Lung (tissue), 12 donors: ENCODE data around the gene CACNA1H. TPM values are rescaled to one million over a fixed set of nuclear protein-coding genes. Genes with fewer than 3 reads are reported as not detected.

Source experiments
- ATAC-seq: fragments of 200-7000 bp; cut with Tn5 transposase; one replicate; pipeline ENCODE4 v1.9.1; 2020; ENCODE audit warnings: moderate number of reproducible peaks; ENCODE audit not compliant: insufficient read depth, low FRiP score
- DNase-seq, 3 donors: peaks; one replicate each; pipeline ENCODE4 v3.0.0-alpha.2; 2013 to 2017
- H3K27ac ChIP-seq, 2 donors: one replicate each; pipeline ENCODE4 v1.5.1; 2013; ENCODE audit warnings: mild to moderate bottlenecking in 2 of 2, moderate library complexity in 2 of 2, control low read depth in 1 of 2, inconsistent platforms in 1 of 2, low read depth in 1 of 2, low read length in 1 of 2
- H3K27me3 ChIP-seq, 3 donors: one replicate each; pipeline ENCODE4 v1.5.1; 2013; ENCODE audit warnings: low read length in 2 of 3; ENCODE audit not compliant: control insufficient read depth in 3 of 3, insufficient read depth in 3 of 3
- H3K36me3 ChIP-seq, 4 donors: one replicate each; pipeline ENCODE4 v1.5.1; 2013; ENCODE audit warnings: low read length in 4 of 4, mild to moderate bottlenecking in 1 of 4, moderate library complexity in 1 of 4; ENCODE audit not compliant: control insufficient read depth in 4 of 4, insufficient read depth in 4 of 4
- H3K4me1 ChIP-seq, 5 donors: one replicate each; pipeline ENCODE4 v1.5.1; 2013; ENCODE audit warnings: low read length in 5 of 5, mild to moderate bottlenecking in 2 of 5, moderate library complexity in 1 of 5; ENCODE audit not compliant: control insufficient read depth in 5 of 5, insufficient read depth in 5 of 5
- H3K4me3 ChIP-seq: one replicate; pipeline ENCODE4 v1.5.1; 2013; ENCODE audit warnings: mild to moderate bottlenecking, control low read depth, moderate library complexity
- H3K9ac ChIP-seq, 2 donors: one replicate each; pipeline ENCODE4 v1.5.1; 2013; ENCODE audit warnings: low read length in 2 of 2, control low read depth in 1 of 2; ENCODE audit not compliant: insufficient read depth in 1 of 2
- H3K9me3 ChIP-seq, 4 donors: one replicate each; pipeline ENCODE4 v1.5.1; 2013; ENCODE audit warnings: low read length in 3 of 4, mild to moderate bottlenecking in 1 of 4, moderate library complexity in 1 of 4; ENCODE audit not compliant: control insufficient read depth in 4 of 4, insufficient read depth in 3 of 4
- WGBS, 2 donors: extraction: QIAGEN DNeasy Blood & Tissue Kit; methylation state at CpG; one replicate each; pipeline ENCODE4 v1.1.7; 2013; 5-methylcytosine and 5-hydroxymethylcytosine counted together
- polyA plus RNA-seq, 2 donors: library from polyadenylated mRNA; stranded (reverse); fragments of 200-250 nt; gene quantifications; one replicate each; pipeline ENCODE4 v1.2.1, GENCODE V29; 2013
- total RNA-seq, 2 donors: library from RNA; depleted of rRNA in 1 of 2; stranded (reverse); fragments of >200 nt in 1 of 2; gene quantifications; one replicate each; pipeline ENCODE4 v1.2.1, GENCODE V29; 2014 to 2021
- TF ChIP-seq, protein P1 (sequence below): IDR thresholded peaks from 2 replicates; pipeline ENCODE4 v1.5.1; 2012; ENCODE audit warnings: mild to moderate bottlenecking; ENCODE audit errors: control extremely low read depth, extremely low read depth
- donor health status: control.
- donor health status: control.
- donor health status: Bipolar disorder and iron deficiency.
- donor health status: healthy.
- donor health status: DM: yes; HTN: yes; CAD: no.

CACNA1H gene
- total and polyA plus RNA-seq, 4 donors: 5.0 to 10.3 (median 6.7) TPM

DNA sequence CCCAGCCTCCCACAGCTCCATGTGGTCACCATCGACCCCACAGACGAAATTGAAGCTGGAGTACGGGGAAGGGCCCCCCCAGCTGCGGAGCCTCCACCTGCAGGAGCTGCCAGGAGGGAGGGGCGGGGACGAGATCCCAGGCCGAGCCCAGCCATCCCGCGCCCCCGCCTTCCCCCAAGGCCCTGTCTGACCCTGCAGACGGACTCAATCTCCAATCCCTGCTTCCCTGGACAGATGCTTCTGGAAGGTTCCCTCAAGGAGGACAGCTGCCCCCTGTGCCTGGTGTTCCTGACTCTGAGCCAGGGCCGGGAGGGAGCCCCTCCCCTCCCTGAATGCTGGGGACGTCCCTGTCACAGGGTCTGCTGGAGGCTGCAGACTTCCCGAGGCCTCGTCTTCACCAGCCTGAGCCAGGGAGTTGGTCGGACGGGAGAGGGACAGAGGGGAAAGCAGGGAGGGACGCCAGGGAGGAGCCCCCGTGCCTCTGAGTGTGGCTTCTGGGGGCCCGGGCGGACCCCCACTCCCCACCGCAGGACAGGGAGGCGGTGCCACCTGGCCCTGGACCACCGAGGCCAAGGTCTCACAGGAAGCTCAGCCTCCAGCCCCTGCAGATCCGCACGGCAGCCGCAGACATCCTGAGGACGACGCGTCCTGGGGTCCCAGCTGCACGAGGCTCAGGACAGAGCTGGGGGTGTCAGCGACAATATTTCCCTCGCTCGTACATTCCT is 35.6 kb upstream of the CACNA1H start:
- Histone ChIP-seq H3K9me3 (no peaks in the 10 kb centered on the region), H3K4me1 (no peaks in the 10 kb centered on the region), H3K9ac (no peak overlapping the region), H3K27me3 (peaks cover 0 to 19% (median 3%) of the 10 kb centered on the region in 3 donors), H3K4me3 (no peak overlapping the region), H3K27ac (no peak overlapping the region), H3K36me3 (no peaks in the 10 kb centered on the region)
- DNase-seq (no peak), ATAC-seq (no peak)
- WGBS, 2 donors: 54 to 64% methylated on average over 34 of the region's 34 CpGs
- TF ChIP-seq, protein P1, sequence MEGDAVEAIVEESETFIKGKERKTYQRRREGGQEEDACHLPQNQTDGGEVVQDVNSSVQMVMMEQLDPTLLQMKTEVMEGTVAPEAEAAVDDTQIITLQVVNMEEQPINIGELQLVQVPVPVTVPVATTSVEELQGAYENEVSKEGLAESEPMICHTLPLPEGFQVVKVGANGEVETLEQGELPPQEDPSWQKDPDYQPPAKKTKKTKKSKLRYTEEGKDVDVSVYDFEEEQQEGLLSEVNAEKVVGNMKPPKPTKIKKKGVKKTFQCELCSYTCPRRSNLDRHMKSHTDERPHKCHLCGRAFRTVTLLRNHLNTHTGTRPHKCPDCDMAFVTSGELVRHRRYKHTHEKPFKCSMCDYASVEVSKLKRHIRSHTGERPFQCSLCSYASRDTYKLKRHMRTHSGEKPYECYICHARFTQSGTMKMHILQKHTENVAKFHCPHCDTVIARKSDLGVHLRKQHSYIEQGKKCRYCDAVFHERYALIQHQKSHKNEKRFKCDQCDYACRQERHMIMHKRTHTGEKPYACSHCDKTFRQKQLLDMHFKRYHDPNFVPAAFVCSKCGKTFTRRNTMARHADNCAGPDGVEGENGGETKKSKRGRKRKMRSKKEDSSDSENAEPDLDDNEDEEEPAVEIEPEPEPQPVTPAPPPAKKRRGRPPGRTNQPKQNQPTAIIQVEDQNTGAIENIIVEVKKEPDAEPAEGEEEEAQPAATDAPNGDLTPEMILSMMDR: no peak

DNA sequence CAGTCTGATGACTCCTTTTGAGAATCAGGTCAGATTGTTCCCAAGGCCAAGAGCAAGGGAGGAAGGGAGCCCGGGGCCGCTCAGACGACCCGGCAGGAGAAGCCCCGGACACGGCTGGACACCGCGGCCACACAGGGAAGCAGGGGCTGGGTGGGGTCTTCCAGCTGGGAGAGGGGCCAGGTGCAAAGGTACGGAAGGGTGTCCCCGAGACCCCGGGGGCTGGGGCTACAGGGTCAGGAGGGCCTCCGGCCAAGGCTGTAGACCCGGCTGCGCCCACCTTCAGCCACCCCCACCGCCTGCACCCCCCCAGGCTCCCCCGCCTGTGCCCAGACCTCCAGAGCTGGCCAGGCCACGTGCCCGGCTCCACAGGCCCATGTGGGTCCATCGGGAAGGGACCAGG is 35.0 kb upstream of the CACNA1H start:
- no peak for ATAC-seq
- TF ChIP-seq, protein P1: no peak
- no peak overlapping the region for H3K4me3 ChIP-seq
- peaks cover 0 to 20% (median 3%) of the 10 kb centered on the region in 3 donors for H3K27me3 ChIP-seq
- no peak for DNase-seq
- no peak overlapping the region for H3K9ac ChIP-seq
- no peaks in the 10 kb centered on the region for H3K9me3 ChIP-seq
- no peaks in the 10 kb centered on the region for H3K36me3 ChIP-seq
- no peak overlapping the region for H3K27ac ChIP-seq
- H3K4me1 ChIP-seq: no peaks in the 10 kb centered on the region
- 75 to 87% methylated on average over 19 of the region's 19 CpGs for WGBS, 2 donors

DNA sequence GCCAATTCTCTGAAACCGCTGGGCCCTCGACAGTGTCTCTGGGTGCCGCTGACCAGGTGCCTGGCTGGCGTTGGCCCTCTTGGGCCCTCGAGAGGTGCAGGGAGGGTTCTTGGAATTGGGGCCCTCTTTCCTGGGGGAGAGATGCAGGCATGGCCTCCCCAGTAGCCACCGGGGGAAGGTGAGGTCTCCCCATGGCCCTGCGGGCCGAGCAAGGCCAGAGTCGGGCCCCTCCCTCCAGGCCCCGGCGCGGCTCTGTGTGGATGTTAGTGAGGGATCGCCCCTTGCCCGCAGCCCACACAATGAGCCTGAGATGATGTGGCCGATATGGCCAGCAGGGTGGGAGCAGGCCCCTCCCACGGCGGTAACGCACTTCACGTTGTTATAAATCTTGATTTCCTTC is 33.8 kb upstream of the CACNA1H start:
- Histone ChIP-seq H3K9me3 (no peaks in the 10 kb centered on the region), H3K27me3 (peaks cover 0 to 26% (median 3%) of the 10 kb centered on the region in 3 donors), H3K9ac (no peak overlapping the region), H3K4me1 (no peaks in the 10 kb centered on the region), H3K36me3 (no peaks in the 10 kb centered on the region), H3K4me3 (no peak overlapping the region), H3K27ac (no peak overlapping the region)
- TF ChIP-seq, protein P1: no peak
- no peak for ATAC-seq
- WGBS, 2 donors: 56 to 66% methylated on average over 17 to 19 of the region's 19 CpGs
- DNase-seq: no peak
